T-helper 2 cell treated with Interferon-gamma antibody and Interleukin-4, amounts not matched to agents 100 ng/mL and 5 ng/mL, for 36 hours (primary cell): ENCODE results near the gene PPIE. TPM values are rescaled to one million over a fixed set of nuclear protein-coding genes. Genes with fewer than 3 reads are reported as not detected.

ENCODE experiments used
- intact Hi-C: fragments of 100-400 bp; cut with micrococcal nuclease; formaldehyde crosslinking; loops from one replicate; pipeline ENCODE4 v1.15.1; 2023
- total RNA-seq: library from RNA; stranded (reverse); gene quantifications from 2 replicates; pipeline ENCODE4 v1.2.3, GENCODE V29; 2022

Gene PPIE
- total RNA-seq, 1 donor from 2014 or later: 65.6 TPM

GRCh38 chr1:39720094-39720999 lies 18.3 kb upstream of the PPIE start:
- intact Hi-C loops: loop anchor here (1.0 to 5.0 kb wide), 3 partner anchors 48 to 114 kb away; partner anchors contain the start of gene NT5C1A

- intact Hi-C loops: loop anchor here (5.0 kb wide), 2 partner anchors 49 to 64 kb away; partner anchors contain the start of gene NT5C1A
Observed at GRCh38 chr1:39721664-39722063, 17.0 kb upstream of the PPIE start.

- intact Hi-C loops: loop anchor here (5.0 kb wide), 2 partner anchors 50 to 65 kb away; partner anchors contain the start of gene NT5C1A
Observed at GRCh38 chr1:39722495-39722894, 16.2 kb upstream of the PPIE start.

GRCh38 chr1:39726600-39726999 lies 12.1 kb upstream of the PPIE start:
- intact Hi-C loops: no loop called here

- intact Hi-C loops: no loop called here
Observed at GRCh38 chr1:39727221-39727931, 11.3 kb upstream of the PPIE start.

- intact Hi-C loops: no loop called here
Observed at GRCh38 chr1:39727932-39728317, 10.8 kb upstream of the PPIE start.

- intact Hi-C loops: no loop called here
Observed at GRCh38 chr1:39729030-39729429, 9.7 kb upstream of the PPIE start.

- intact Hi-C loops: loop anchor here (10.0 kb wide), 1 partner anchor 625 kb away; no protein-coding TSS in a partner anchor
Observed at GRCh38 chr1:39729842-39730241, 8.8 kb upstream of the PPIE start.

GRCh38 chr1:39732730-39733129 lies 6.0 kb upstream of the PPIE start:
- intact Hi-C loops: loop anchor here (10.0 kb wide), 1 partner anchor 628 kb away; no protein-coding TSS in a partner anchor

GRCh38 chr1:39733161-39733560 lies 5.5 kb upstream of the PPIE start:
- intact Hi-C loops: loop anchor here (10.0 kb wide), 1 partner anchor 628 kb away; no protein-coding TSS in a partner anchor

GRCh38 chr1:39735731-39736130 lies 3.0 kb upstream of the PPIE start:
- intact Hi-C loops: loop anchor here (5.0 to 10.0 kb wide), 2 partner anchors 52 to 631 kb away; partner anchors contain the start of gene BMP8B

- intact Hi-C loops: loop anchor here (1.0 to 10.0 kb wide), 3 partner anchors 46 to 633 kb away; partner anchors contain the start of genes BMP8B and HPCAL4
Observed at GRCh38 chr1:39737546-39738169, 1.0 kb upstream of the PPIE start.

- intact Hi-C loops: no loop called here
Observed at GRCh38 chr1:39745016-39745670, 6.5 kb downstream of the PPIE start.

- intact Hi-C loops: no loop called here
Observed at GRCh38 chr1:39751595-39751994, 12.9 kb downstream of the PPIE start.

GRCh38 chr1:39752703-39753102 lies 14.0 kb downstream of the PPIE start:
- intact Hi-C loops: no loop called here

- intact Hi-C loops: no loop called here
Observed at GRCh38 chr1:39753132-39754025, 14.7 kb downstream of the PPIE start.

- intact Hi-C loops: no loop called here
Observed at GRCh38 chr1:39754026-39754570, 15.4 kb downstream of the PPIE start.

GRCh38 chr1:39754906-39755504 lies 16.3 kb downstream of the PPIE start:
- intact Hi-C loops: no loop called here
